GM20431 (cell line): ENCODE data around the gene SLC1A1.

ENCODE experiments used
- in situ Hi-C: fragments of 300-500 bp; cut with MseI, MboI; formaldehyde crosslinking; loops from one replicate; pipeline ENCODE4 v1.15.0; 2020; ENCODE audit warnings: low sequenced_read_pairs; ENCODE audit not compliant: unreplicated experiment

Gene SLC1A1

DNA sequence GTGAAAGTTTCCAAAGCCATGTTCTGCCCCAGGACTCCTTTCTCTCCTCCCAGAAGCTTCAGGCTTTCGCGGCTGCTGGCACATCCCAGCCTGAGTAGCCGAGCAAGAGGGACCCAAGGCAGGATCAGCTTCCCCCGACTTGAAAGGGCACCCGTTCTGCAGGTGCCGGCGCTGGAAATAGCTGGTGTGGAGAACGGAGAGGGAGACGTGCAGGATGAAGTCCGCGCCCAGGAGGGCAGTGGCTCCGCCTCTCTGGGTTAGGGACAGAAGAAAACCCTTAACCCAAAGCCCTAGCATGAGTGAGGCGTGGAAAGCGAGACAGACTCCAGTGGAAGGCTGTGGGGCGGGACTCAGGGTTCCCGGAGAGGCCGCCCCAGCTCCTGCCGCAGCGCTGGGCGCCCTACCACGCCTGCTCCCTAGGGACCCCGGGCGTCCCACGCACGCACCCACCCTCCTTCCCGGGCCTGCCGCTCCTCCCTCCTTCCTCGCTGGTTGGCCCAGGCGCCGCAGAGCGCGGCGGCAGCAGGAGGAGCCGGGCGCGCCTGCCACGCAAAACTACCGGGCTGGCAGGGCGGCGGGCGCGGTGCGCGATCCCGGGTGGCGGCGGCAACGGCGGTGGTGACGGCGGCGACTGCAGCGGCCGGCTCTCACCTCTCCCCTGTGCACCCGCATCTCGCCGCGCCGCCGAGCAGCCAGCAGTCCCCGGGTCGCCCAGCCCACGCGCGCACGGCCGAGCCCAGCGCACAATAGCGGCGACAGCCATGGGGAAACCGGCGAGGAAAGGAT lies at the start of gene SLC1A1:
Gene SLC1A1, plus strand, starts transcription at position 550 of the 786 bp plus-strand sequence. Its CDS starts 212 bp downstream, at position 762.
- in situ Hi-C loops: no loop called here

DNA sequence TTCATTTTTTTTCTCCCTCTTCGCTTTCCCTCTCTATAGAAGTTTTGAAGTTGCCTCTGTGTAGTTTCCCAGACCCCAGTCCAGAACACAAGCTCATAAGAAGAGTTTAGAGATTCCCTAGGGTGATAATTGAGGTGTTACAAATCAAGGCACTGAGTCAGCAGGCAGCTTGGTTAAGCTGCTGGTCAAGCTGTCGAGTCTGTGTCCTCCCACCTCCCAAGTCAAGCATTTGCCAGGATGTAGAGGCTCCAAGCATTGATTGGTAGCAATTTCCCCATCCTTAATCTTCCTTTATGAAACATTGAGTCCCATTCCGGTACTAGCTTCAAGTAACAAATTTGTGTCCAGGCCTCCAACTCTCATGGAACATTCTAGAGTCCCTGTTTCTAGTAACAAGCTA lies 47.5 kb upstream of the SLC1A1 start:
- in situ Hi-C loops: no loop called here

DNA sequence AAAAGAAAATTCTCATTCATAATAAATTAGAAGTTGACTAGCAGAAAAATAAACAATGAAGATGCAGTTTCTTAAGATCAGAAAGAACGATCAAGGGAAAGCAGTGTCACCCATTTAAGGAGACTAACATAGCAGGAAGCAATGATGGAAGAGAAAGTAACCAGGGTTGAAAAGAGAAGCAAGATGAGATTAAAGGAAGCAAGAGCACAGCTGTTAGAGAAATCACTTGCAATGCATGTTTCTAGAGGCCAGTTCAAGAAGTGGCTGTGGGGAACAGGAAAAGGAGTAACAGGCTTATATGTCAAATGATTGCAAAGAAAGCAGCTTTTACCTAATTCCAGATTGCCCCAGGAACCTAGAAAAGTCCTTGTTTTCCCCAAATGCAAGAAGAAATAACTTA lies 46.8 kb upstream of the SLC1A1 start:
- in situ Hi-C loops: no loop called here

DNA sequence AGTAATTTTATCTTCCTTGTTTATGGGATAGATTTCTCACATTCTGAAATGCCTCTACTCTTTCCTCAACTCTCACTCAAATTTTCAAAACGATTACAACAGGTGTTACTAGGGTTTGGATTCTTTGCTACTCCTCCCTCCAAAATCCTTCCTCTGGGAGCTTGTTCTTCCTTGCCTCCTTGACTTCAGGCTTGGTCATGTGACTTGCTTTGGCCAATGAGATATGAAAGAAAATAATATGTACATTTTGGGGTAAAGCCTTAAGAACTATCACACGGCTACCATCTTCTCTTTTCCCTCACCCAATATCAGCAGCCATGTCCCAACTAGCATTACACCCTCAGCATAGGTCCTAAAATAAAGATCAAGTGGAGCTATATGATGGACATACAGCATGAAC lies 28.8 kb upstream of the SLC1A1 start:
- in situ Hi-C loops: no loop called here

DNA sequence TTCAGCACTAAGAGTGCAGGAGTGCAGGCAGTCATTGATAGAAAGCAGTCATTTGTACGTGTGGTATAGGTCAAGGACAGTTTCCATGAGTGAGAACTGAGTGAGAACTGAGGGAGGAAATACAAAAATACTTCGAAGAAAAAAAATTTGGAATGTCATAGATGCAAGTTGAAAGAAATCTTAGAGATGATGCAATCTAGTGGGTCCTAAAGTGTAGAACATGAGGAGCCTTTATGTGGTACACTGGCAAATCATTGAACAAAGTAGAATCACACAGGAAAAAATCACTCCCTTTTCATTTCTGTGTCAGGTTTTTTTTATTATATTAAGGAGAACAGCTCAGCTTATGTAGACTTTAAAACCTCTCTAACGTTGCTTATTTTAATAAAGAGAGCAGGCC lies 26.4 kb upstream of the SLC1A1 start:
- in situ Hi-C loops: no loop called here

DNA sequence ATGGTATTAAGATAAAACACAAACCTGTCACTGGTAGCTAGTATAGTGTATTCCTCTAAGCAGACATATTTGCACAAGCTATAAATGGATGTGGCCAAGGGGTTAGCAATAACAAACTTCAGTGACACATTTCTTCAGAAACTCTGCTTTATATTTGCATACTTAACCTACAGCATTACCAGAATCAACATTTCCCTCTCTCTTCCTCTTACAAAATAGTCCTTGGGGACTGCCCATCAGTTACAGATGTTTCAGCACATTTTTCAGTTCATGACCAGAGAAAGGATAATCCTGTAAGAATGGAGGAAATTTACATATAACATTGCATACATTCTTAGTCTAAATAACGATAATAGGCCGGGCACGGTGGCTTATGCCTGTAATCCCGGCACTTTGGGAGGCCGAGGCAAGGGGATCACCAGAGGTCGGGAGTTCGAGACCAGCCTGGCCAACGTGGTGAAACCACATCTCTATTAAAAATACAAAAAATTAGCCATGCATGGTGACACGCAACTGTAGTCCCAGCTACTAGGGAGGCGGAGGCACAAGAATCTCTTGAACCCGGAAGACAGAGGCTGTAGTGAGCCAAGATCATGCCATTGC lies 25.3 kb upstream of the SLC1A1 start:
- in situ Hi-C loops: no loop called here

DNA sequence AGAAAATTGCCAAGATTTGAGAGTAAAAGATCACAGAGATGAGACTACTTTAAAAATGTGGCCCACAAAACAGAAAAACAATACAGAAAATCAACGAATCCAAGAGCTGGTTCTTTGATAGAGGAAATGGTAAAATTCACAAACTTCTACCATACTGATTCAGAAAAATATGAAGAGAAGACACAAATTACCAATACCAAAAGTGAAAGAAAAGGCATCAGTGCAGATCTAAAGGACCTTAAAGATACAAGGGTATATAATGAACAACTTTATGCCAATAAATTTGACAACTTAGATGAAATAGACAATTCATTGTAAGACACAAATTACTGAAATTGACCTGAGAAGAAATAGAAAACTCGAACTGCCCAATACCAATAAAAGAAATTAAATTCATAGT lies 24.4 kb upstream of the SLC1A1 start:
- in situ Hi-C loops: no loop called here

DNA sequence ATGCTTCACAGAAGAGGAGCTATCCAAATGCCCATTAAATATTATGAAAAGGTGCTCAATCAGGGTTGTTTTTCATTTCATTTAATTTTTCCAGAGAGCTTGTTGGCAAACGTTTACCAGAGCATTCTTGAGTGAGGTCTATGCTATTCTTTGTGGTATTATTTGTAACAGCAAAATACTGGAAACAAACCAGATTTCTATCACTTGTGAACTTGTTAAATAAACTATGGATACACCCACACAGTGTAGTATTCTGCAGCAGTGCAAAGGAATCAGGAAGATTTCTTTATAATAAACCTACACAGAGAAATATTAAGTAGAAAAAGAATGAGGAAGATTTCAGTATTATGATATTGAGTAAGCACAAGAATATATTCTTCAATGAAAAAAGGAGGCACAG lies 15.0 kb upstream of the SLC1A1 start:
- in situ Hi-C loops: no loop called here

DNA sequence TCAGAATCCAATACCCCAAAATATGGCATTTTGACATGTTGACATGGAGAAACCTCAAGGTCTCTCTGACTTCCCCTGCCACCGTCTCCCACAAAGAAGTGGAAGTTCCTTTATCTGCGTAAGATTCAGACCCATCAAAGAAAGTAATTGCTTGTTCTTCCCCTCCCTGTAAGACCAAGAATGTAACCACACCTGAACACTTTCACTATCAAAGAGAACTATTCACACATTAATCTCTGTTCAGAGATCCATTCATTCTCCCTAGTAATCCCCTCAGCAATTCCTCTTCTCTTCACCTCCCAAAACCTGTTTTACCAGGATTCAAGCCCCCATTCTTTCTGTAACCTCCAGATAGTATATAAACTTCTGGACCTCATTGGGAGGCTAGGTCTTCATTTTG lies 4.1 kb upstream of the SLC1A1 start:
- in situ Hi-C loops: no loop called here

DNA sequence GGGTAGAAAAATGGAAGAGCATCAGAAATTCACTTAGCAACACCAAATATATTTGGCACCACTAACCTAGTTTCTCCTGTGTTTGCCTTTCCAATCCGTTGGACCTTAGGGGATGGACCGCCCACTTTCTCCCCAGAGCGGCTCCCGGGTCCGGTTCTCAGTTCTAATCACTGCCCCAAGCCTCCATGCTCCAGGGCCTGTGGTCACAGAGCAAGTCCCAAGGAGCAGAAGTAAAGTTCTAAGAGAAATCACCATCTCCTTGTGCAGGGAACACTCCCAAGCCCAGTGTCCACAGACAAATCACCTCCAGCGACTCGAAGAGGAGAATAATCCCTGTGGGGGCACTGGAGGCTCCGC lies 728 bp upstream of the SLC1A1 start:
- in situ Hi-C loops: no loop called here

DNA sequence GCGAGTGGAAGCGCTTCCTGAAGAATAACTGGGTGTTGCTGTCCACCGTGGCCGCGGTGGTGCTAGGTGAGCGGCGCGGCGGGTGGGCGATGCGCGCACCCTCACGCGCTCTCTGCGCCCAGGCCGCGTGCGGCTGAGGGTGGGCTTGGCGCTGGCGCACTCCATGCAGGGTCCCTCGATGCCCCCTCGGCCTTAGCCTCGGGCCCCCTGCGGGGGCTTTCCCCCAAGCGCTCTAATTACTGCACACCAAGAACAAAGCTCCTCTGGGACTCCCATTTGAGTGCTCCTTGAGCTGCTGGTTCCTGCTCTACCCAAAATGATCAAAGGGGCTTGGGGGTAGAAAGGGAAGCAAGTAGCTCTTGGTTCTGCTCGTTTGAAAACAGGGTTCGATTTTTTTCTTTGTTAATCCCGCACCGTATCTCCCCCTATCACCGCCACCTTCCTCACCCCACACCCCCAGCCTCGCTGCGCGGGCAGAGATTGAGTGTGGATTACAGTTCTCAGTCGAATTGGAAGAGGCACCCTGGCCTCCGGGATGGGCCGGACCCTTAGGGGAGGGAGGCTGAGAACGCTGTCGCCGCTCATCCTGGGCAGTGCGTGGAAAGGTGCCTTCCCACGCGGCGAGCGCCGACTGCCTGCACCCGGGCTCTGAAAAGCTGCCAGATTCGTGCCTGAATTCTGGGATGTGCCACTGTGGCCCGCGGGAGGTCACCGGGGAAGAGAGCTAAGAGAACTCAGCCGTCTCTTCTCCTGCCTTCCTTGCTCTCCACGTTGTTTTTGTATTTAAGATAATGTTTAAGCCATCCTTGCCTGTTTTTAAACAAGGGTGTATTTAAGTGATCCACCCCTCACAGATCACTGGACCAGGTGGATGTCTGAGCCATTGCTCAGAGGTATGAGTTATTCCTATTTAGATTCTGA lies 697 bp downstream of the SLC1A1 start:
- in situ Hi-C loops: no loop called here

DNA sequence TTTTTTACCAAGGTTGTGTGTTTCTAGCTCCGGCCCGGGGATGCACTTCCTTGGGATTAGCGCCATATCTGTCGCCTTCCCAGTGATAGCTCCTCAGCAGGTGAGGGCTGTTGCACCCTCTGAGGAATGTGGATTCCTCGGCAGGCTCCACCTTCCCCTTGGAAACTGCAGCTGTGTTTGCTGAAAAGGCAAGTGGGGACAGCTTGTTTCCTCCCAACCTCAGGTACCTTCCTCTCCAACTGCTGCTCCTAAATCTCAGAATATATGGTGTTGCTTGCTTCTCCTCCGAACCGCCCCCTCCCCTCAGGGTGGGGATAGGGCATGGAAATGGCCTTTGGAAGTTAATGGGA lies 1.3 kb downstream of the SLC1A1 start:
- in situ Hi-C loops: no loop called here

DNA sequence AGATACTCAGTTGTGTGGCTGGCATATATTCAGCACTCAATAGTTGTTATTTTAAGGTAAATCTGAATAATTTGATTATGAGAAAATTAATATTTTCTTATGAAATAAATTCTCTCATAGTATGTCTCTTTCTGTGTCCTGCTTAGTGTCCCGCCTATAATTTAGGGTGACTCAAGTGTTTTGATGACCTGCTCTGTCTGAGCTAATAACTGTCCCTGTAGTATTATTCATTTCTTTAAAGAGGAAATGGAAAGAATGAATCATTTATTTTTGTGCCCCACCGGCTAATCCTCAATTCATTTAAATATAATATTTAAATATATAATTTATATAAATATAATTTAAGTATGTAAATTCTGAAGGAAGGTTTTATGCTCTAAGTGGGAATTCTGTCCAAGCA lies 4.1 kb downstream of the SLC1A1 start:
- in situ Hi-C loops: no loop called here

DNA sequence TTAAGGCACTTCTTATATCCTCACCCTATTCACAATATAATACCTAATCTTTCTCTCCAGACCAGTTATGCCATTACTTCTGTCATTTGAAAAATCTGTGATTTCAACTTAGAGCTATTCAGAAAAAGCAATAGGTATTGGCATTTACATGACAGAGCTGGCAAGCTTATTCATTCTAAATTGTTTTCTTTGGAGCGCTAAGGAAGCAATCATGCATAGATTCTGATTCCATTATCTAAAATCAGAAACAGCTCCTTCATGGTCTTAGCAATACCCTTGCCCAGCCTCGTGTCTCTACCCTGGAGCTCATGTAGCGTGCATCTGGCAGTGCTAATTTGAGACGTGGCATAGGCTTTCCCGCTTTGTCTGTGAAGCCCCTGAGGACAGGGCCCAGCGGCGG lies 4.5 kb downstream of the SLC1A1 start:
- in situ Hi-C loops: no loop called here

DNA sequence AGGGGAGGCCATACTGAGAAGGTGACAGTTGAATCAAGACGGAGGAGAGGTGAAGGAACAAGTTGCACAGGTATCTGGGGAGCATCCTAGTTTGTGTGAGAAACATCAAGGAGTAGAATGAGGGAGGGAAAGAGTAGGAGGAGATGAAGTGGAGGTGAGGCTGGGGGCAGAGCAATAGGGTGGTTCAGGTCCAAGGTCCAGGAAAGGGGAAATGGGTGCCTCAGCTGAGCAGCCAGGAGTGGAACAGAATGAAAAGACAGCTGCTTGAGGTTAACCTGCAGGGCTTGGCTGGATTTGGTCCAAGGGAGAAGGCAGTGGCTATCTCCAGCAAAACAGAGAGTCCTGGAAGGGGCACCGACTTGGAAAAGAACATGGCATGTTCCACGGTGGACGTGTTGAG lies 5.3 kb downstream of the SLC1A1 start:
- in situ Hi-C loops: no loop called here

DNA sequence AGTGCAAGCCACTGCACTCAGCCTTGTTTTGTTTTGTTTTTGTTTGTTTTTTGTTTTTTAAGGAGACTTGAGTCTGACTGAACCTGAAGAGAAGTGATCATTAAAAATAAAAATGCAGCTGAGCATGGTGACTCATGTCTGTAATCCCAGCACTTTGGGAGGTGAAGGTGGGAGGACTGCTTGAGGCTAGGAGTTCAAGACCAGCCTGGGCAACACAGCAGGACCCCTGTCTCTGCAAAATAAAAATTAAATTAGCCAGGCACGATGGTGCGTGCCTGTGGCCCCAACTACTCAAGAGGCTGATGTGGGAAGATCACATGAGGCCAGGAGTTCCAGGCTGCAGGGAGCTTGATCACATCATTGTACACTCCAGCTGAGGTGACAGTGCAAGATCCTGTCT lies 6.2 kb downstream of the SLC1A1 start:
- in situ Hi-C loops: no loop called here

DNA sequence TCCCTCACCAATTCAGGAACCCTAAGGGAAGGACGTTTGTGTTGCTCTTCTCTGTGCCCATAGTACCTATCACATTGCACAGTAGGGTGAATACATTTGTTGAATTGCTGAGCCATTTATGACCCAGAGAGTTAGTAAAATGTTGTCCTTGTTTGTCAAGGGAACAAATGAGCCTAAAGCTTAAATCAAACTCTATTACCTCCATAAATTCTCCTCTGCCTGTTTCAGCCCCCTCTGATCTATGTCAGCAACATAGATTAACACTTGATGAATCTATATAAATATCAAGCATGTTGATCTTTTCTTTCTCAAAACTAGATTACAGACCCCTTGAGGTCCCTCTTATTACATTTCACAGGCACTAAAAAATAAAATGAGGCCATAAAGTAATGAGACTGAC lies 7.1 kb downstream of the SLC1A1 start:
- in situ Hi-C loops: no loop called here

DNA sequence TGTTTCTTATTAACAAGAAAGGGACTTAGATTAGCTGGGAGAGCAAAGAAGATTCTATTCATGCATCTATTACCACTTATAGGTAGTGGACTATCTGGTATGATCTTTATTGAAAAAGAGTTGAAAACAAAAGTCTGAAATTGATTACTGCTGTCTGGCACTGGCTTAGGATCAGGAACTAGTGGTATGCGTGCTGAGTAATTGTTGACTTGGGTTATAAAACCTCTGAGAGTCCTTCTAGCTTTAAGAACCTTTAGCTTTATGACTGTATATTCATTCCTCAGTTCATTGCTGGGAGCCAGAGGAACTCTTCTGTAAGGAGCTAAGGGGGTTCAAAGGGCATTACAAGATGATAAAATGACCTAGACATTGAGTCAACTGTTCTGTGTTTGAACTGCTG lies 7.6 kb downstream of the SLC1A1 start:
- in situ Hi-C loops: no loop called here

DNA sequence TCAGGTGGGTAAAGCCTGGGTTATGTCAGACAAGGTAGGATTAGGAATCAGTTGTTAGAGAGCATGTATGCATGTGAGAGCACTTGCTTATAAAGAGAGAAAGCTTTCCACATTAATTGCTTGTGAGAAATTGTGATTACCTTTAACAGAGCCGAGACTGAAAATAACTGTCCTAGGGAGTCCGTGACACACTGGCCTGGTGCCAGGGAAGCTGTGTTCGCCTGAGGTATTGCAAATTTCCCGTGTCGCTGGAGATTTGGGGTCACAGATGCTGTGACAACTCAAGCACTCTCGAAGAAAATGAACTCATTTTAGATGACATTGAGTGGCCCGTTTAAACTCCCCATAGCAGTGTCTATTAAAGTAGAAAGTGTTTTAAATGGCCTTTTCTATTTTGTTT lies 9.6 kb downstream of the SLC1A1 start:
- in situ Hi-C loops: no loop called here

DNA sequence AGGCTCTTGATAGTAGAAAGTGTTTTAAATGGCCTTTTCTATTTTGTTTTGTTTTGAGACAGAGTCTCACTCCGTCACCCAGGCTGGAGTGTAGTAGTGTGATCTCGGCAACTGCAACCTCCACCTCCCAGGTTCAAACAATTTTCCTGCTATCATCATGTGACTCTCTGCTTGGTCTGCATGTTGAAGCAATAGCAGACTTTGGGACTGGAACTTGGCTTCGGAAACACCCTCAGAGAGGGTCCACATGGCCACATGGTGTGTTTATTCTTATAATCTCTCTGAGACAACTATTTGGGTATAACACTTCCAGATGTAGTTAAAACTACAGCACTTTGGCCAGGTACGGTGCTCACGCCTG lies 10.9 kb downstream of the SLC1A1 start:
- in situ Hi-C loops: no loop called here

DNA sequence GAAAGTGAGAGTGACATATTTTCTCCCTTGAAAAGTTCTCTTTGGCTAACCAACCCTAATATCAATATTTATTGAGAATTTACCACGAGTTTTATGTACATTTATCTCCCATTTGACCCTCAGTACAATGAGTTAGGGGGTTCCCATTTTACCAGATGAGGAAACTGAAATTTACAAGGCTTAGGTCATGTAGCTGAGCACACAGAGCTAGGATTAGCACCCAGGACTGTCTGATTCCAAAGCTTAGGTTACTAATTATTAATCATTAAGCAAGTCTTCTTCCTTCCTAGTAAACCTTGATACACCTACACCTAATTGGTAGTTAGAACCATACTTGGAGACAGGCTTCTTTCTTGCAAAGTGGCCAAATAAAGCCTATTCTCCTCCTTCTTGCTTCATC lies 12.2 kb downstream of the SLC1A1 start:
- in situ Hi-C loops: no loop called here
